ENCODE measurements around the gene PLEKHA6.

PLEKHA6 gene

GRCh38 chr1:204196068-204196795 is 163.5 kb downstream of the PLEKHA6 start, which contains the start of gene KISS1:
Gene KISS1 (minus strand): TSS chr1:204196491. CDS start chr1:204192876, 3,615 bp downstream.
- Mint-ChIP-seq H3K36me3 (no peaks in the 10 kb centered on the region), H3K27ac (no peak within 1 kb of the TSS), H3K9me3 (no peaks in the 10 kb centered on the region), H3K4me3 (no peak within 1 kb of the TSS), H3K4me1 (peaks cover 5 to 8% of the 10 kb centered on the region in 2 donors), H3K27me3 (peaks cover 22 to 33% of the 10 kb centered on the region in 2 donors)
- ATAC-seq (replicated peaks) (no peak), DNase-seq (no peak)

- DNase-seq (no peak), ATAC-seq (replicated peaks) (no peak)
- Mint-ChIP-seq H3K27me3 (peaks cover 26 to 42% of the 10 kb centered on the region in 2 donors), H3K36me3 (no peaks in the 10 kb centered on the region), H3K27ac (no peak overlapping the region), H3K4me3 (no peak overlapping the region), H3K9me3 (no peaks in the 10 kb centered on the region), H3K4me1 (peaks cover 10 to 11% of the 10 kb centered on the region in 2 donors)
Observed at GRCh38 chr1:204194771-204195170, 165.0 kb downstream of the PLEKHA6 start.

GRCh38 chr1:204194080-204194479 is 165.6 kb downstream of the PLEKHA6 start:
- Mint-ChIP-seq H3K27ac (no peak overlapping the region), H3K36me3 (no peaks in the 10 kb centered on the region), H3K4me1 (peaks cover 17 to 18% of the 10 kb centered on the region in 2 donors), H3K9me3 (no peaks in the 10 kb centered on the region), H3K4me3 (no peak overlapping the region), H3K27me3 (peaks cover 33 to 47% of the 10 kb centered on the region in 2 donors)
- ATAC-seq (replicated peaks) = no peak
- no peak for DNase-seq

- no peak overlapping the region for H3K27ac Mint-ChIP-seq
Observed at GRCh38 chr1:204192589-204193352, 167.0 kb downstream of the PLEKHA6 start.

GRCh38 chr1:204192046-204192445 is 167.7 kb downstream of the PLEKHA6 start:
- no peak for DNase-seq
- H3K27me3 Mint-ChIP-seq = peaks cover 48 to 58% of the 10 kb centered on the region in 2 donors
- H3K4me1 Mint-ChIP-seq = peaks cover 22 to 23% of the 10 kb centered on the region in 2 donors
- H3K36me3 Mint-ChIP-seq = no peaks in the 10 kb centered on the region
- no peak overlapping the region for H3K27ac Mint-ChIP-seq
- no peak for ATAC-seq (replicated peaks)
- no peak overlapping the region for H3K4me3 Mint-ChIP-seq
- H3K9me3 Mint-ChIP-seq = no peaks in the 10 kb centered on the region

More at GRCh38 chr1:204192589-204193352, 167.0 kb downstream of the PLEKHA6 start:
- ATAC-seq (replicated peaks) (no peak), DNase-seq (no peak)
- H3K4me3 Mint-ChIP-seq = no peak overlapping the region
- H3K4me1 Mint-ChIP-seq = peaks cover 22 to 23% of the 10 kb centered on the region in 2 donors
- no peaks in the 10 kb centered on the region for H3K36me3 Mint-ChIP-seq
- H3K27me3 Mint-ChIP-seq = peaks cover 41 to 50% of the 10 kb centered on the region in 2 donors
- H3K9me3 Mint-ChIP-seq = no peaks in the 10 kb centered on the region

GRCh38 chr1:204191456-204191855 is 168.3 kb downstream of the PLEKHA6 start:
- Mint-ChIP-seq H3K4me3 (no peak overlapping the region), H3K36me3 (no peaks in the 10 kb centered on the region), H3K4me1 (peaks cover 22 to 23% of the 10 kb centered on the region in 2 donors), H3K9me3 (no peaks in the 10 kb centered on the region), H3K27ac (no peak overlapping the region), H3K27me3 (peaks cover 54 to 61% of the 10 kb centered on the region in 2 donors)
- DNase-seq (no peak), ATAC-seq (replicated peaks) (no peak)

- peak; percentile 15 for DNase-seq
- peak overlapping the region; percentile 14 to 56 for H3K4me3 Mint-ChIP-seq
- no peaks in the 10 kb centered on the region for H3K9me3 Mint-ChIP-seq
- H3K36me3 Mint-ChIP-seq = no peaks in the 10 kb centered on the region
- H3K27ac Mint-ChIP-seq = no peak overlapping the region
- H3K27me3 Mint-ChIP-seq = peaks cover 54 to 60% of the 10 kb centered on the region in 2 donors
- ATAC-seq (replicated peaks) = peak; percentile 66 to 73
- H3K4me1 Mint-ChIP-seq = peaks cover 22 to 23% of the 10 kb centered on the region in 2 donors
Observed at GRCh38 chr1:204190212-204191211, 169.2 kb downstream of the PLEKHA6 start.

GRCh38 chr1:204188959-204189639 is 170.6 kb downstream of the PLEKHA6 start:
- peaks cover 54 to 55% of the 10 kb centered on the region in 2 donors for H3K27me3 Mint-ChIP-seq
- no peak overlapping the region for H3K27ac Mint-ChIP-seq
- H3K36me3 Mint-ChIP-seq = no peaks in the 10 kb centered on the region
- DNase-seq = peak; percentile 37
- H3K9me3 Mint-ChIP-seq = no peaks in the 10 kb centered on the region
- H3K4me3 Mint-ChIP-seq = peak overlapping the region in 1 of 2 donors; percentile 18
- ATAC-seq (replicated peaks) = peak; percentile 53 to 85
- H3K4me1 Mint-ChIP-seq = peaks cover 16% of the 10 kb centered on the region in 2 donors

GRCh38 chr1:204186597-204186996 is 173.1 kb downstream of the PLEKHA6 start:
- no peak for DNase-seq
- Mint-ChIP-seq H3K4me3 (no peak overlapping the region), H3K27ac (no peak overlapping the region), H3K4me1 (peaks cover 14 to 16% of the 10 kb centered on the region in 2 donors), H3K36me3 (no peaks in the 10 kb centered on the region), H3K9me3 (no peaks in the 10 kb centered on the region), H3K27me3 (peaks cover 41 to 45% of the 10 kb centered on the region in 2 donors)
- ATAC-seq (replicated peaks) = no peak

- no peak overlapping the region for H3K4me3 Mint-ChIP-seq
- H3K36me3 Mint-ChIP-seq = no peaks in the 10 kb centered on the region
- no peaks in the 10 kb centered on the region for H3K4me1 Mint-ChIP-seq
- H3K27ac Mint-ChIP-seq = no peak overlapping the region
- ATAC-seq (replicated peaks) (no peak), DNase-seq (no peak)
- H3K27me3 Mint-ChIP-seq = peaks cover 0 to 5% of the 10 kb centered on the region in 2 donors
- H3K9me3 Mint-ChIP-seq = no peaks in the 10 kb centered on the region
Observed at GRCh38 chr1:204181116-204181515, 178.6 kb downstream of the PLEKHA6 start.

GRCh38 chr1:204180133-204180532 is 179.6 kb downstream of the PLEKHA6 start:
- DNase-seq (no peak), ATAC-seq (replicated peaks) (no peak)
- Mint-ChIP-seq H3K4me3 (no peak overlapping the region), H3K9me3 (no peaks in the 10 kb centered on the region), H3K27me3 (peaks cover 0 to 5% of the 10 kb centered on the region in 2 donors), H3K27ac (no peak overlapping the region), H3K4me1 (no peaks in the 10 kb centered on the region), H3K36me3 (no peaks in the 10 kb centered on the region)

- Mint-ChIP-seq H3K4me3 (no peak overlapping the region), H3K36me3 (no peaks in the 10 kb centered on the region), H3K27ac (no peak overlapping the region), H3K27me3 (peaks cover 0 to 6% of the 10 kb centered on the region in 2 donors), H3K9me3 (no peaks in the 10 kb centered on the region), H3K4me1 (no peaks in the 10 kb centered on the region)
- ATAC-seq (replicated peaks) (peak; percentile 43 to 54), DNase-seq (no peak)
Observed at GRCh38 chr1:204178487-204179281, 181.0 kb downstream of the PLEKHA6 start.

GRCh38 chr1:204177133-204177532 is 182.6 kb downstream of the PLEKHA6 start:
- peaks cover 4 to 5% of the 10 kb centered on the region in 2 donors for H3K9me3 Mint-ChIP-seq

More at GRCh38 chr1:204177133-204177532, 182.6 kb downstream of the PLEKHA6 start:
- Mint-ChIP-seq H3K4me1 (no peaks in the 10 kb centered on the region), H3K27ac (no peak overlapping the region), H3K4me3 (no peak overlapping the region), H3K36me3 (peaks cover 0 to 2% of the 10 kb centered on the region in 2 donors), H3K27me3 (peaks cover 0 to 3% of the 10 kb centered on the region in 2 donors)
- no peak for DNase-seq
- ATAC-seq (replicated peaks) = no peak

Measured in stimulated activated naive B cell treated with anti-CD40 and anti-IgM and Interleukin-4, amounts not matched to agents 10 μg/mL and 1 μg/mL and 100 μg/mL, for 72 hours (primary cell).